ENCODE data around the gene CHTF8.

Gene CHTF8

GRCh38 chr16:69110406-69110805 is 22.0 kb downstream of the CHTF8 start:
- Histone ChIP-seq H3F3A (ENCODE audit: insufficient read depth, low read length) (no peaks in the 10 kb centered on the region), H3K4me2 (ENCODE audit: low read length) (no peak overlapping the region), H2AFZ (ENCODE audit: low read length) (no peak overlapping the region), H4K20me1 (ENCODE audit: insufficient read depth, low read length) (no peaks in the 10 kb centered on the region), H3K36me3 (ENCODE audit: insufficient read depth, low read length) (peaks cover 5% of the 10 kb centered on the region; the same call in 1 of the 2 replicates), H3K4me1 (ENCODE audit: insufficient read depth, low read length, severe bottlenecking) (peaks cover 17% of the 10 kb centered on the region), H3K9me2 (ENCODE audit: low read depth, low read length) (no peaks in the 10 kb centered on the region), H3K9me3 (ENCODE audit: low read length) (no peaks in the 10 kb centered on the region), H3K27ac (ENCODE audit: low read depth, low read length, poor library complexity, severe bottlenecking) (no peak overlapping the region), H3K79me2 (ENCODE audit: insufficient read depth, low read length) (no peaks in the 10 kb centered on the region), H3K4me3 (ENCODE audit: low read depth, low read length, poor library complexity, severe bottlenecking) (no peak overlapping the region), H3K27me3 (ENCODE audit: insufficient read depth, low read length) (peaks cover 10% of the 10 kb centered on the region), H3K9ac (ENCODE audit: low read length) (no peak overlapping the region)
- TF ChIP-seq, protein P1, sequence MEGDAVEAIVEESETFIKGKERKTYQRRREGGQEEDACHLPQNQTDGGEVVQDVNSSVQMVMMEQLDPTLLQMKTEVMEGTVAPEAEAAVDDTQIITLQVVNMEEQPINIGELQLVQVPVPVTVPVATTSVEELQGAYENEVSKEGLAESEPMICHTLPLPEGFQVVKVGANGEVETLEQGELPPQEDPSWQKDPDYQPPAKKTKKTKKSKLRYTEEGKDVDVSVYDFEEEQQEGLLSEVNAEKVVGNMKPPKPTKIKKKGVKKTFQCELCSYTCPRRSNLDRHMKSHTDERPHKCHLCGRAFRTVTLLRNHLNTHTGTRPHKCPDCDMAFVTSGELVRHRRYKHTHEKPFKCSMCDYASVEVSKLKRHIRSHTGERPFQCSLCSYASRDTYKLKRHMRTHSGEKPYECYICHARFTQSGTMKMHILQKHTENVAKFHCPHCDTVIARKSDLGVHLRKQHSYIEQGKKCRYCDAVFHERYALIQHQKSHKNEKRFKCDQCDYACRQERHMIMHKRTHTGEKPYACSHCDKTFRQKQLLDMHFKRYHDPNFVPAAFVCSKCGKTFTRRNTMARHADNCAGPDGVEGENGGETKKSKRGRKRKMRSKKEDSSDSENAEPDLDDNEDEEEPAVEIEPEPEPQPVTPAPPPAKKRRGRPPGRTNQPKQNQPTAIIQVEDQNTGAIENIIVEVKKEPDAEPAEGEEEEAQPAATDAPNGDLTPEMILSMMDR (IDR thresholded peaks at IDR 0.05; ENCODE audit: low read length), result no peak
- no peak for TF ChIP-seq EZH2 (IDR thresholded peaks at IDR 0.05; ENCODE audit: borderline replicate concordance, low read length)

DNA sequence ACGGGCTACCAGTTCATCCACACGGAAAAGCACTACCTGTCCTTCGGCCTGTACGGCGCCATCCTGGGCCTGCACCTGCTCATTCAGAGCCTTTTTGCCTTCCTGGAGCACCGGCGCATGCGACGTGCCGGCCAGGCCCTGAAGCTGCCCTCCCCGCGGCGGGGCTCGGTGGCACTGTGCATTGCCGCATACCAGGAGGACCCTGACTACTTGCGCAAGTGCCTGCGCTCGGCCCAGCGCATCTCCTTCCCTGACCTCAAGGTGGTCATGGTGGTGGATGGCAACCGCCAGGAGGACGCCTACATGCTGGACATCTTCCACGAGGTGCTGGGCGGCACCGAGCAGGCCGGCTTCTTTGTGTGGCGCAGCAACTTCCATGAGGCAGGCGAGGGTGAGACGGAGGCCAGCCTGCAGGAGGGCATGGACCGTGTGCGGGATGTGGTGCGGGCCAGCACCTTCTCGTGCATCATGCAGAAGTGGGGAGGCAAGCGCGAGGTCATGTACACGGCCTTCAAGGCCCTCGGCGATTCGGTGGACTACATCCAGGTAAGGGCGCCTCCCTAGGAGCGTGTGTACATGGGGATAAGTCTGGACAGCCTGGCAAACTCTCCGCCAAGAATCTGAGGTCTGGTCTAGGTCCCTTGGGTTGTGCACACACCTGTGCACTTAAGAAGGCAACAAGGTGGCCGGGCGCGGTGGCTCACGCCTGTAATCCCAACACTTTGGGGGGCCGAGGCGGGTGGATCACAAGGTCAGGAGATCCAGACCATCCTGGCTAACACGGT is 22.7 kb downstream of the CHTF8 start:
- H3K4me3 ChIP-seq (ENCODE audit: low read depth, low read length, poor library complexity, severe bottlenecking), result no peak overlapping the region
- no peaks in the 10 kb centered on the region for H3K79me2 ChIP-seq (ENCODE audit: insufficient read depth, low read length)
- H3K4me2 ChIP-seq (ENCODE audit: low read length), result no peak overlapping the region
- H3K9me2 ChIP-seq (ENCODE audit: low read depth, low read length), result no peaks in the 10 kb centered on the region
- no peaks in the 10 kb centered on the region for H4K20me1 ChIP-seq (ENCODE audit: insufficient read depth, low read length)
- H3F3A ChIP-seq (ENCODE audit: insufficient read depth, low read length), result no peaks in the 10 kb centered on the region
- no peak overlapping the region for H2AFZ ChIP-seq (ENCODE audit: low read length)
- H3K27me3 ChIP-seq (ENCODE audit: insufficient read depth, low read length), result peaks cover 10% of the 10 kb centered on the region
- no peaks in the 10 kb centered on the region for H3K9me3 ChIP-seq (ENCODE audit: low read length)
- H3K9ac ChIP-seq (ENCODE audit: low read length), result no peak overlapping the region
- H3K4me1 ChIP-seq (ENCODE audit: insufficient read depth, low read length, severe bottlenecking), result peaks cover 17% of the 10 kb centered on the region
- peaks cover 5% of the 10 kb centered on the region; the same call in 1 of the 2 replicates for H3K36me3 ChIP-seq (ENCODE audit: insufficient read depth, low read length)
- no peak overlapping the region for H3K27ac ChIP-seq (ENCODE audit: low read depth, low read length, poor library complexity, severe bottlenecking)
- TF ChIP-seq, protein P1 (IDR thresholded peaks at IDR 0.05; ENCODE audit: low read length), result no peak
- no peak for TF ChIP-seq EZH2 (IDR thresholded peaks at IDR 0.05; ENCODE audit: borderline replicate concordance, low read length)

DNA sequence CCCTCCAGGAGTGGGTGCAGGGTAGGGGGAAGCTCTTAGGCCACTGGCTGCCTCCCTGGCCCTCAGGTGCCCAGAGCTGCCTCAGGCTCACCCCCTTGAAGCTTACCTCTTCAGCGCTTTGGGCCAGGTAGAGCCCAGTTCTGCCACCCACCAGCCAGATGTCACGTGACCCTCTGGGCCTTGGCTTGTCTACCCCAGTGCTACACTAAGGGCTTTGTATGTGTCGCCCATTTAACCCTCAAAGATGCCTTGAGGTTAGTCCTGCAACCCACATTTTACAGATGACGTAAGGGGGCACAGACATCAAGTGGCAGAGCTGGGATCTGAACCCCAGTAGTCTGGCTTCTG is 23.5 kb downstream of the CHTF8 start:
- Histone ChIP-seq H3K36me3 (ENCODE audit: insufficient read depth, low read length) (peaks cover 5% of the 10 kb centered on the region; the same call in 1 of the 2 replicates), H3K4me2 (ENCODE audit: low read length) (no peak overlapping the region), H3K79me2 (ENCODE audit: insufficient read depth, low read length) (no peaks in the 10 kb centered on the region), H3K9ac (ENCODE audit: low read length) (no peak overlapping the region), H3K27me3 (ENCODE audit: insufficient read depth, low read length) (peaks cover 10% of the 10 kb centered on the region), H3K9me3 (ENCODE audit: low read length) (no peaks in the 10 kb centered on the region), H3K27ac (ENCODE audit: low read depth, low read length, poor library complexity, severe bottlenecking) (no peak overlapping the region), H4K20me1 (ENCODE audit: insufficient read depth, low read length) (no peaks in the 10 kb centered on the region), H3K4me3 (ENCODE audit: low read depth, low read length, poor library complexity, severe bottlenecking) (no peak overlapping the region), H3K9me2 (ENCODE audit: low read depth, low read length) (no peaks in the 10 kb centered on the region), H2AFZ (ENCODE audit: low read length) (no peak overlapping the region), H3K4me1 (ENCODE audit: insufficient read depth, low read length, severe bottlenecking) (peaks cover 17% of the 10 kb centered on the region), H3F3A (ENCODE audit: insufficient read depth, low read length) (no peaks in the 10 kb centered on the region)
- no peak for TF ChIP-seq EZH2 (IDR thresholded peaks at IDR 0.05; ENCODE audit: borderline replicate concordance, low read length)
- TF ChIP-seq, protein P1 (IDR thresholded peaks at IDR 0.05; ENCODE audit: low read length), result no peak
